Measurements from ENCODE around the gene HIRA.

Gene HIRA

DNA sequence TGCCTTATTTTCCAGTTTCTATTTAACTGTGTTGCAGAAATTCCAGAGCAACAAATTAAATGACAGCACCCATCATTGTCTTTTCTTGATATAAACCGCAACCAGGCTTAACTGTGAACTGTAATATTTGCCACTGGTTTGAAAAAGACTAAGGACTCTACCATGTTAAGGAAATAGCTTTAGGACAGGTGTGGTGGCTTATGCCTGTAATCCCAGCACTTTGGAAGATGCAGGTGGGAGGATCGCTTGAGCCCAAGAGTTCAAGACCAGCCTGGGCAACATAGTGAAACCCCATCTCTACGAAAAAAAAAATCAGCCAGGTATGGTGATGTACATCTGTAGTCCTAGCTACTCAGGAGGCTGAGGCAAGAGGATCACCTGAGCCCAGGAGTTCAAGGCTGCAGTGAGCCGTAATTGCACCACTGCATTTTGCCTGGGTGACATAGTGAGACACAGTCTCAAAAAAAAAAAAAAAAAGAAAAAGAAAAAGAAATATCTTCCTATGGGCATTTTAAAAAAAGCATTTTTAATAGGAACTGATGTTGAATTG is 28.8 kb downstream of the HIRA start:
- Histone ChIP-seq H3K79me2 (ENCODE audit: low read length) (no peaks in the 10 kb centered on the region), H3K4me3 (ENCODE audit: low read length) (no peak overlapping the region), H2AFZ (ENCODE audit: low read depth, low read length) (no peak overlapping the region), H4K20me1 (ENCODE audit: insufficient read depth, low read length) (0 out of 2 replicates have a peak, but pooled peaks cover 3% of the 10 kb centered on the region), H3K27me3 (ENCODE audit: low read depth, low read length) (no peaks in the 10 kb centered on the region), H3K9me3 (ENCODE audit: insufficient read depth, low read length) (no peaks in the 10 kb centered on the region), H3K4me1 (ENCODE audit: low read length) (peaks cover 8% of the 10 kb centered on the region), H3K9ac (ENCODE audit: low read length) (no peak overlapping the region), H3K36me3 (replicated peaks; ENCODE audit: low read depth, low read length) (peaks cover 49% of the 10 kb centered on the region), H3K4me2 (ENCODE audit: low read length) (no peak overlapping the region), H3K27ac (ENCODE audit: low read length) (no peak overlapping the region)
- TF ChIP-seq CTCF (IDR thresholded peaks at IDR 0.05; ENCODE audit: low read depth, low read length) (no peak), EZH2phosphoT487 (IDR thresholded peaks at IDR 0.05; ENCODE audit: low read depth) (no peak)

GRCh38 chr22:19401483-19401882 is 30.1 kb downstream of the HIRA start:
- H3K79me2 ChIP-seq (ENCODE audit: low read length): no peaks in the 10 kb centered on the region
- H4K20me1 ChIP-seq (ENCODE audit: insufficient read depth, low read length): no peaks in the 10 kb centered on the region
- TF ChIP-seq CTCF (IDR thresholded peaks at IDR 0.05; ENCODE audit: low read depth, low read length) (no peak), EZH2phosphoT487 (IDR thresholded peaks at IDR 0.05; ENCODE audit: low read depth) (no peak)
- peaks cover 8% of the 10 kb centered on the region for H3K4me1 ChIP-seq (ENCODE audit: low read length)
- H3K27me3 ChIP-seq (ENCODE audit: low read depth, low read length): no peaks in the 10 kb centered on the region
- H3K4me2 ChIP-seq (ENCODE audit: low read length): no peak overlapping the region
- no peak overlapping the region for H3K27ac ChIP-seq (ENCODE audit: low read length)
- H3K9ac ChIP-seq (ENCODE audit: low read length): no peak overlapping the region
- H3K4me3 ChIP-seq (ENCODE audit: low read length): no peak overlapping the region
- H2AFZ ChIP-seq (ENCODE audit: low read depth, low read length): no peak overlapping the region
- no peaks in the 10 kb centered on the region for H3K9me3 ChIP-seq (ENCODE audit: insufficient read depth, low read length)
- H3K36me3 ChIP-seq (replicated peaks; ENCODE audit: low read depth, low read length): peaks cover 49% of the 10 kb centered on the region

DNA sequence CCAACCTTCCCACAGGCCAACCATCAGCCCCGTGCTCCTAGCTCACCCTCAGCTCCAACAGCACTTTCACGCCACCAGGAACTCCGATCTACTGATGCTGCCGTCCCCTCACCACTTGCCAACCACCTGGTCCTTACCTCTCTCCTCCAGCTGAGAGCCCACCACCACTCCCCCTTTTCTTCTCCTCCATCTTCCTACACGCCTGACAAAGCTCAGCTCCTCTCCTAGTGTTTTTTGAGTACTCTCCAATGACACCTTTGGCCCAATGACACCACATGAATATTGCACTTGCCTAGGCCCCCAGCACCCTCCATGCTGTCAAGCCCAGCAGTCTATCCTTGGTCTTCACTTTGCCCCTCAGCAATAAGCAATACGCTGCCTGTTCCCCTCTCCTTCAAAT is 30.7 kb downstream of the HIRA start:
- H3K4me1 ChIP-seq (ENCODE audit: low read length): peaks cover 8% of the 10 kb centered on the region
- H2AFZ ChIP-seq (ENCODE audit: low read depth, low read length): no peak overlapping the region
- H4K20me1 ChIP-seq (ENCODE audit: insufficient read depth, low read length): no peaks in the 10 kb centered on the region
- no peak overlapping the region for H3K27ac ChIP-seq (ENCODE audit: low read length)
- TF ChIP-seq EZH2phosphoT487 (IDR thresholded peaks at IDR 0.05; ENCODE audit: low read depth) (no peak), CTCF (IDR thresholded peaks at IDR 0.05; ENCODE audit: low read depth, low read length) (no peak)
- H3K79me2 ChIP-seq (ENCODE audit: low read length): no peaks in the 10 kb centered on the region
- no peak overlapping the region for H3K4me3 ChIP-seq (ENCODE audit: low read length)
- no peaks in the 10 kb centered on the region for H3K9me3 ChIP-seq (ENCODE audit: insufficient read depth, low read length)
- H3K9ac ChIP-seq (ENCODE audit: low read length): no peak overlapping the region
- H3K4me2 ChIP-seq (ENCODE audit: low read length): no peak overlapping the region
- peaks cover 45% of the 10 kb centered on the region for H3K36me3 ChIP-seq (replicated peaks; ENCODE audit: low read depth, low read length)
- no peaks in the 10 kb centered on the region for H3K27me3 ChIP-seq (ENCODE audit: low read depth, low read length)

DNA sequence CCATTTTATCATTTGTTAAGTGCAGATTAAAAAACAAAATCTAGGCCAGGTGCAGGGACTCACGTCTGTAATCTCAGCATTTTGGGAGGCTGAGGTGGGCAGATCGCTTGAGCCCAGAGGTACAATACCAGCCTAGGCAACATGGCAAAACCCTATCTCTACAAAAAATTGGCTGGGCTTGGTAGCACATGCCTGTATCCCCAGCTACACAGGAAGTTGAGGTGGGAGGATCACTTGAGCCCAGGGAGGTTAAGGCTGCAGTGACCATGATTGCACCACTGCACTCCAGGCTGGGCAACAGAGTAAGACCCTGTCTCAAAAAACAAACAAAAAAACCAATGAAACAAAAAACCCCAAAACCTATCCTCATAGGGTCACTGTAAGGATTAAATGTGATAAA is 32.9 kb downstream of the HIRA start:
- no peaks in the 10 kb centered on the region for H3K4me1 ChIP-seq (ENCODE audit: low read length)
- peaks cover 57% of the 10 kb centered on the region for H3K36me3 ChIP-seq (replicated peaks; ENCODE audit: low read depth, low read length)
- no peak overlapping the region for H3K27ac ChIP-seq (ENCODE audit: low read length)
- no peak overlapping the region for H3K4me2 ChIP-seq (ENCODE audit: low read length)
- no peaks in the 10 kb centered on the region for H3K27me3 ChIP-seq (ENCODE audit: low read depth, low read length)
- no peak overlapping the region for H3K4me3 ChIP-seq (ENCODE audit: low read length)
- H2AFZ ChIP-seq (ENCODE audit: low read depth, low read length): no peak overlapping the region
- H4K20me1 ChIP-seq (ENCODE audit: insufficient read depth, low read length): 0 out of 2 replicates have a peak, but pooled peaks cover 8% of the 10 kb centered on the region
- H3K9me3 ChIP-seq (ENCODE audit: insufficient read depth, low read length): no peaks in the 10 kb centered on the region
- H3K79me2 ChIP-seq (ENCODE audit: low read length): no peaks in the 10 kb centered on the region
- no peak for TF ChIP-seq CTCF (IDR thresholded peaks at IDR 0.05; ENCODE audit: low read depth, low read length)
- no peak for TF ChIP-seq EZH2phosphoT487 (IDR thresholded peaks at IDR 0.05; ENCODE audit: low read depth)
- H3K9ac ChIP-seq (ENCODE audit: low read length): no peak overlapping the region
